ENCODE results near the gene ZYX. TPM values are rescaled to one million over a fixed set of nuclear protein-coding genes. Genes with fewer than 3 reads are reported as not detected.
"Not testable (repeated sequence)": the region's sequence is repeated elsewhere in the genome, so short reads cannot be mapped to it uniquely, and the experiment has no call there.

Gene ZYX
- total RNA-seq, 1 experiment from 2014 or later, result 260 TPM

DNA sequence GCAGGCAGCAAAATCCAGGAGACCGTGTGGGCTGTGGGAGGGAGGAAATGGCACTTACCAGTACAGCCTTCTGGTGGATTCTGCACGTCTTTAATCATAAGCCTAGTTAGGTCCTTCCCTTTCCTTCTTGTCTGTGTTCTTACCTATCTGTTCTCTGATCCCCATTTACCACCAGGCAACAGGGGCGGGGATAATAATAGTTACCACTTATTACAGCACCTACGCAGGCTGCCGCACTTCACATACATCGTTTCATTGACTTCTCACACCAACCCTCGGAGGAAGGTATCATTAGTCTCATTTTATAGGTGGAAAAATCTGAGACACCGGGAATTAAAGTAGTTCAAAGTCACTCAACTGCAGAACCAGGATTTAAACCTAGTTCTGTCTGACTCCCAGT is 32.0 kb downstream of the ZYX start:
- TF ChIP-seq, protein P1, sequence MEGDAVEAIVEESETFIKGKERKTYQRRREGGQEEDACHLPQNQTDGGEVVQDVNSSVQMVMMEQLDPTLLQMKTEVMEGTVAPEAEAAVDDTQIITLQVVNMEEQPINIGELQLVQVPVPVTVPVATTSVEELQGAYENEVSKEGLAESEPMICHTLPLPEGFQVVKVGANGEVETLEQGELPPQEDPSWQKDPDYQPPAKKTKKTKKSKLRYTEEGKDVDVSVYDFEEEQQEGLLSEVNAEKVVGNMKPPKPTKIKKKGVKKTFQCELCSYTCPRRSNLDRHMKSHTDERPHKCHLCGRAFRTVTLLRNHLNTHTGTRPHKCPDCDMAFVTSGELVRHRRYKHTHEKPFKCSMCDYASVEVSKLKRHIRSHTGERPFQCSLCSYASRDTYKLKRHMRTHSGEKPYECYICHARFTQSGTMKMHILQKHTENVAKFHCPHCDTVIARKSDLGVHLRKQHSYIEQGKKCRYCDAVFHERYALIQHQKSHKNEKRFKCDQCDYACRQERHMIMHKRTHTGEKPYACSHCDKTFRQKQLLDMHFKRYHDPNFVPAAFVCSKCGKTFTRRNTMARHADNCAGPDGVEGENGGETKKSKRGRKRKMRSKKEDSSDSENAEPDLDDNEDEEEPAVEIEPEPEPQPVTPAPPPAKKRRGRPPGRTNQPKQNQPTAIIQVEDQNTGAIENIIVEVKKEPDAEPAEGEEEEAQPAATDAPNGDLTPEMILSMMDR (IDR thresholded peaks at IDR 0.05; ENCODE audit: unreplicated experiment), result no peak
- ChIA-PET CTCF (no interaction called here), POLR2A (no interaction called here)
- no TSS peak for BruUV-seq (replicated peaks)
- H3K27me3 Mint-ChIP-seq (ENCODE audit: insufficient read depth, unreplicated experiment), result no peaks in the 10 kb centered on the region
- intact Hi-C loops (cut with micrococcal nuclease), result loop anchor here (10.0 kb wide), 1 partner anchor 408 kb away; no protein-coding TSS in a partner anchor
- no peak overlapping the region for H3K27ac Mint-ChIP-seq (ENCODE audit: low read depth, unreplicated experiment)
- H3K4me1 Mint-ChIP-seq (ENCODE audit: insufficient read depth, unreplicated experiment), result peaks cover 24% of the 10 kb centered on the region
- DNase-seq (ENCODE audit: unreplicated experiment), result no peak
- H3K9me3 Mint-ChIP-seq (ENCODE audit: unreplicated experiment), result no peaks in the 10 kb centered on the region
- no peak overlapping the region for H3K4me3 Mint-ChIP-seq (ENCODE audit: unreplicated experiment)
- H3K36me3 Mint-ChIP-seq (ENCODE audit: insufficient read depth, unreplicated experiment), result no peaks in the 10 kb centered on the region

GRCh38 chr7:143415209-143415608 is 34.1 kb downstream of the ZYX start:
- not testable (repeated sequence) for H3K4me3 Mint-ChIP-seq (ENCODE audit: unreplicated experiment); H3K27ac Mint-ChIP-seq (ENCODE audit: low read depth, unreplicated experiment); H3K36me3 Mint-ChIP-seq (ENCODE audit: insufficient read depth, unreplicated experiment); BruUV-seq (replicated peaks); H3K27me3 Mint-ChIP-seq (ENCODE audit: insufficient read depth, unreplicated experiment); H3K9me3 Mint-ChIP-seq (ENCODE audit: unreplicated experiment); DNase-seq (ENCODE audit: unreplicated experiment)
- intact Hi-C loops (cut with micrococcal nuclease), result loop anchor here (10.0 kb wide), 1 partner anchor 410 kb away; no protein-coding TSS in a partner anchor
- CTCF ChIA-PET, result interaction anchor here (0.7 to 5.8 kb wide), 21 partner anchors 9 to 321 kb away, joined by 3 to 131 read pairs (median 5); partner anchors contain the start of gene GSTK1
- POLR2A ChIA-PET, result interaction anchor here (0.6 to 2.3 kb wide), 5 partner anchors 9 to 175 kb away, joined by 3 to 9 read pairs (median 5); partner anchors contain the start of gene GSTK1
- peaks cover 32% of the 10 kb centered on the region for H3K4me1 Mint-ChIP-seq (ENCODE audit: insufficient read depth, unreplicated experiment)

- peak; percentile 47 for DNase-seq (ENCODE audit: unreplicated experiment)
- no TSS peak for BruUV-seq (replicated peaks)
- CTCF ChIA-PET, result interaction anchor here (0.7 to 5.8 kb wide), 30 partner anchors 8 to 321 kb away, joined by 3 to 131 read pairs (median 4); partner anchors contain the start of genes EPHA1, FAM131B, GSTK1 and TAS2R40
- Mint-ChIP-seq H3K9me3 (ENCODE audit: unreplicated experiment) (no peaks in the 10 kb centered on the region), H3K27ac (ENCODE audit: low read depth, unreplicated experiment) (no peak overlapping the region), H3K4me3 (ENCODE audit: unreplicated experiment) (no peak overlapping the region), H3K36me3 (ENCODE audit: insufficient read depth, unreplicated experiment) (no peaks in the 10 kb centered on the region), H3K27me3 (ENCODE audit: insufficient read depth, unreplicated experiment) (no peaks in the 10 kb centered on the region), H3K4me1 (ENCODE audit: insufficient read depth, unreplicated experiment) (peaks cover 32% of the 10 kb centered on the region)
- intact Hi-C loops (cut with micrococcal nuclease), result loop anchor here (1.0 to 10.0 kb wide), 4 partner anchors 36 to 411 kb away; no protein-coding TSS in a partner anchor
- TF ChIP-seq, protein P1 (IDR thresholded peaks at IDR 0.05; ENCODE audit: unreplicated experiment), result no peak
- POLR2A ChIA-PET, result interaction anchor here (0.6 to 2.3 kb wide), 7 partner anchors 23 to 550 kb away, joined by 3 to 9 read pairs (median 5); partner anchors contain the start of gene GSTK1
Measured at GRCh38 chr7:143415742-143416397, 34.7 kb downstream of the ZYX start.

DNA sequence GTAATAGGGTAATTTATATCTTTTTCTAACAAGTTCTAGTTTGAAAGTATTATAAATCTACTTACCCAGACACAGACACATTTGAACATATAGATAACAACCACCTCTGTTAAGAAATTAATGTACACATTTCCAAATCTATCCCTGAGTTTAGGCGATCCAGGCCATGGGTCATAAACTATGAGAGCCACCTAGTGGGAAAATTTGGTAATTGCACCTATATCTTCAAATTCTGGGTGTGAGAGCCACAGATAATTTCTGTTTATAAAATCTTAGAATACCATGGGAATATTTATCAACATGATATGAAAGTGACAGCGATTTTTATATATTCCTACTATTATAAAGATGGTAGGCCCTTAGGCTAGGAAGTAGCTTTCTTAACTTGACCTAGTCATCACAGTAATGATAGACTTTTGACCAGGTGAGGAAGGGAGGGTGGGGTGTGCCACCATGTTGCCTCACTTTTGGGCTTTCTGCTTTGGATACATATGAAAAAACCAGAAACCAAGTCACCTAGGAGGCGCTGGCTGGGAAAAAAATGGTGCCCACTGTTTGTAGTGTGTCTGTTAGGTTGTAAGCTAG is 35.5 kb downstream of the ZYX start:
- POLR2A ChIA-PET, result interaction anchor here (0.6 to 2.3 kb wide), 6 partner anchors 25 to 551 kb away, joined by 3 to 9 read pairs (median 6); partner anchors contain the start of gene GSTK1
- BruUV-seq (replicated peaks), result no TSS peak

More for the DNA sequence above, 35.5 kb downstream of the ZYX start:
- intact Hi-C loops (cut with micrococcal nuclease), result loop anchor here (1.0 to 10.0 kb wide), 4 partner anchors 36 to 412 kb away; no protein-coding TSS in a partner anchor
- peak; percentile 75 for DNase-seq (ENCODE audit: unreplicated experiment)
- Mint-ChIP-seq H3K36me3 (ENCODE audit: insufficient read depth, unreplicated experiment) (no peaks in the 10 kb centered on the region), H3K4me1 (ENCODE audit: insufficient read depth, unreplicated experiment) (peaks cover 32% of the 10 kb centered on the region), H3K27ac (ENCODE audit: low read depth, unreplicated experiment) (no peak overlapping the region), H3K9me3 (ENCODE audit: unreplicated experiment) (no peaks in the 10 kb centered on the region), H3K4me3 (ENCODE audit: unreplicated experiment) (no peak overlapping the region), H3K27me3 (ENCODE audit: insufficient read depth, unreplicated experiment) (no peaks in the 10 kb centered on the region)
- TF ChIP-seq, protein P1 (IDR thresholded peaks at IDR 0.05; ENCODE audit: unreplicated experiment), result peak; percentile 73
- CTCF ChIA-PET, result interaction anchor here (0.6 to 5.8 kb wide), 39 partner anchors 8 to 897 kb away, joined by 3 to 131 read pairs (median 4); partner anchors contain the start of genes EPHA1, FAM131B and GSTK1

Measured in MCF 10A (cell line).